WTC11 (cell line): ENCODE results near the gene CDCA4. TPM values are rescaled to one million over a fixed set of nuclear protein-coding genes. Genes with fewer than 3 reads are reported as not detected.

Experiments used
- ATAC-seq: fragments of 200-7000 bp; cut with Tn5 transposase; 2 replicates; pipeline ENCODE4 v1.10.0; 2021; ENCODE audit warnings: mild to moderate bottlenecking, moderate library complexity
- CTCF ChIA-PET: fragments of 300-600 bp; sonication (Branson Sonifier 250); formaldehyde crosslinking; loops from one replicate; lab custom pipeline; 2021; ENCODE audit warnings: antibody characterized with exemption; lab: Charles Lee
- POLR2A ChIA-PET: fragments of 350-600 bp; sonication (Branson Sonifier 250); formaldehyde crosslinking; loops from one replicate; lab custom pipeline; 2021; ENCODE audit warnings: antibody characterized with exemption; lab: Charles Lee
- DNase-seq: peaks from one replicate; pipeline ENCODE4 v3.0.0; 2021; ENCODE audit warnings: low spot score
- H3K27ac Mint-ChIP-seq: 2 replicates; pipeline ENCODE4 v1.8.0; 2021; ENCODE audit warnings: mixed read lengths
- H3K27me3 Mint-ChIP-seq: 2 replicates; pipeline ENCODE4 v1.8.0; 2021; ENCODE audit warnings: low read depth, mild to moderate bottlenecking, moderate library complexity, mixed read lengths
- H3K36me3 Mint-ChIP-seq: 2 replicates; pipeline ENCODE4 v1.8.0; 2021; ENCODE audit warnings: mixed read lengths
- H3K4me1 Mint-ChIP-seq: 2 replicates; pipeline ENCODE4 v1.8.0; 2022; ENCODE audit warnings: mixed read lengths
- H3K4me3 Mint-ChIP-seq: 2 replicates; pipeline ENCODE4 v1.8.0; 2021; ENCODE audit warnings: mild to moderate bottlenecking, moderate library complexity, mixed read lengths
- H3K9me3 Mint-ChIP-seq: 2 replicates; pipeline ENCODE4 v1.8.0; 2021; ENCODE audit warnings: mixed read lengths
- AFF4 ChIP-seq: sonication (generic); formaldehyde crosslinking; IDR thresholded peaks from 2 replicates; pipeline ENCODE4 v1.8.1; 2023; ENCODE audit warnings: mild to moderate bottlenecking, missing genetic modification reagents, borderline replicate concordance
- ATF1 ChIP-seq: sonication (generic); formaldehyde crosslinking; IDR thresholded peaks from 2 replicates; pipeline ENCODE4 v1.8.1; 2023; ENCODE audit warnings: mild to moderate bottlenecking, moderate library complexity, missing genetic modification reagents
- CREM ChIP-seq: sonication (generic); formaldehyde crosslinking; IDR thresholded peaks from 2 replicates; pipeline ENCODE4 v1.8.1; 2022; ENCODE audit warnings: mild to moderate bottlenecking, missing genetic modification reagents, moderate library complexity
- FOXJ3 ChIP-seq: sonication (generic); formaldehyde crosslinking; IDR thresholded peaks from 2 replicates; pipeline ENCODE4 v1.9.0; 2021; ENCODE audit warnings: missing genetic modification reagents, mild to moderate bottlenecking, borderline replicate concordance
- GTF2I ChIP-seq: fragments of 250-450 bp; sonication (Bioruptor Pico); conservative IDR thresholded peaks from 2 replicates; pipeline ENCODE4 v1.4.0; 2021; ENCODE audit warnings: mild to moderate bottlenecking
- HMGXB4 ChIP-seq: sonication (generic); formaldehyde crosslinking; IDR thresholded peaks from 2 replicates; pipeline ENCODE4 v1.8.1; 2023; ENCODE audit warnings: mild to moderate bottlenecking, moderate library complexity, missing genetic modification reagents
- KAT7 ChIP-seq: sonication (generic); formaldehyde crosslinking; IDR thresholded peaks from 2 replicates; pipeline ENCODE4 v1.8.1; 2023; ENCODE audit warnings: missing genetic modification reagents, mild to moderate bottlenecking, borderline replicate concordance
- NFATC4 ChIP-seq: fragments of 250-450 bp; sonication (Bioruptor Pico); IDR thresholded peaks from 2 replicates; pipeline ENCODE4 v1.9.0; 2021; ENCODE audit warnings: mild to moderate bottlenecking
- NFYB ChIP-seq: sonication (generic); formaldehyde crosslinking; conservative IDR thresholded peaks from 2 replicates; pipeline ENCODE4 v1.8.0; 2022; ENCODE audit warnings: low read depth, missing genetic modification reagents
- NR1H2 ChIP-seq: sonication (generic); formaldehyde crosslinking; IDR thresholded peaks from 2 replicates; pipeline ENCODE4 v1.9.0; 2021; ENCODE audit warnings: mild to moderate bottlenecking, moderate library complexity, missing genetic modification reagents
- NR3C1 ChIP-seq: sonication (generic); formaldehyde crosslinking; conservative IDR thresholded peaks from 2 replicates; pipeline ENCODE4 v1.8.1; 2023; ENCODE audit warnings: low read depth, mild to moderate bottlenecking, missing genetic modification reagents
- RORB ChIP-seq: fragments of 250-450 bp; sonication (Bioruptor Pico); IDR thresholded peaks from 2 replicates; pipeline ENCODE4 v1.9.0; 2021; ENCODE audit warnings: mild to moderate bottlenecking
- TCF7 ChIP-seq: sonication (generic); formaldehyde crosslinking; IDR thresholded peaks from 2 replicates; pipeline ENCODE4 v1.8.0; 2022; ENCODE audit warnings: mild to moderate bottlenecking, low read depth, missing genetic modification reagents, moderate library complexity
- ZBTB43 ChIP-seq: sonication (generic); formaldehyde crosslinking; IDR thresholded peaks from 2 replicates; pipeline ENCODE4 v1.8.1; 2023; ENCODE audit warnings: mild to moderate bottlenecking, missing genetic modification reagents
- ZNF232 ChIP-seq: sonication (generic); formaldehyde crosslinking; IDR thresholded peaks from 2 replicates; pipeline ENCODE4 v1.8.0; 2022; ENCODE audit warnings: mild to moderate bottlenecking, missing genetic modification reagents
- total RNA-seq: library from RNA; stranded (reverse); gene quantifications from 3 replicates; pipeline ENCODE4 v1.2.3, GENCODE V29; 2021
- TF ChIP-seq, protein P1 (sequence below): sonication (generic); formaldehyde crosslinking; IDR thresholded peaks from 2 replicates; pipeline ENCODE4 v1.8.0; 2023; ENCODE audit warnings: mild to moderate bottlenecking, missing genetic modification reagents
- TF ChIP-seq, protein P2 (sequence below): sonication (generic); formaldehyde crosslinking; IDR thresholded peaks from 2 replicates; pipeline ENCODE4 v1.8.0; 2022; ENCODE audit warnings: mild to moderate bottlenecking, missing genetic modification reagents
- TF ChIP-seq, protein P3 (sequence below): fragments of 250-450 bp; sonication (Bioruptor Pico); IDR thresholded peaks from 2 replicates; pipeline ENCODE4 v1.9.0; 2021; ENCODE audit warnings: mild to moderate bottlenecking, borderline replicate concordance

CDCA4 gene
- total RNA-seq, 1 experiment from 2014 or later = 63.3 TPM

GRCh38 chr14:104989236-104989950, 31.5 kb downstream of the CDCA4 start:
- peaks cover 2% of the 10 kb centered on the region for H3K27me3 Mint-ChIP-seq
- H3K4me3 Mint-ChIP-seq = no peak overlapping the region
- ChIA-PET CTCF (interaction anchor here (1.2 kb wide), 1 partner anchor 14 kb away, joined by 4 read pairs; no protein-coding TSS in a partner anchor), POLR2A (no interaction called here)
- TF ChIP-seq TCF7 (CRISPR knock-in tag) = no peak
- TF ChIP-seq HMGXB4 (CRISPR knock-in tag) = no peak
- TF ChIP-seq KAT7 (CRISPR knock-in tag) = no peak
- TF ChIP-seq CREM (CRISPR knock-in tag) = no peak
- TF ChIP-seq, protein P1, sequence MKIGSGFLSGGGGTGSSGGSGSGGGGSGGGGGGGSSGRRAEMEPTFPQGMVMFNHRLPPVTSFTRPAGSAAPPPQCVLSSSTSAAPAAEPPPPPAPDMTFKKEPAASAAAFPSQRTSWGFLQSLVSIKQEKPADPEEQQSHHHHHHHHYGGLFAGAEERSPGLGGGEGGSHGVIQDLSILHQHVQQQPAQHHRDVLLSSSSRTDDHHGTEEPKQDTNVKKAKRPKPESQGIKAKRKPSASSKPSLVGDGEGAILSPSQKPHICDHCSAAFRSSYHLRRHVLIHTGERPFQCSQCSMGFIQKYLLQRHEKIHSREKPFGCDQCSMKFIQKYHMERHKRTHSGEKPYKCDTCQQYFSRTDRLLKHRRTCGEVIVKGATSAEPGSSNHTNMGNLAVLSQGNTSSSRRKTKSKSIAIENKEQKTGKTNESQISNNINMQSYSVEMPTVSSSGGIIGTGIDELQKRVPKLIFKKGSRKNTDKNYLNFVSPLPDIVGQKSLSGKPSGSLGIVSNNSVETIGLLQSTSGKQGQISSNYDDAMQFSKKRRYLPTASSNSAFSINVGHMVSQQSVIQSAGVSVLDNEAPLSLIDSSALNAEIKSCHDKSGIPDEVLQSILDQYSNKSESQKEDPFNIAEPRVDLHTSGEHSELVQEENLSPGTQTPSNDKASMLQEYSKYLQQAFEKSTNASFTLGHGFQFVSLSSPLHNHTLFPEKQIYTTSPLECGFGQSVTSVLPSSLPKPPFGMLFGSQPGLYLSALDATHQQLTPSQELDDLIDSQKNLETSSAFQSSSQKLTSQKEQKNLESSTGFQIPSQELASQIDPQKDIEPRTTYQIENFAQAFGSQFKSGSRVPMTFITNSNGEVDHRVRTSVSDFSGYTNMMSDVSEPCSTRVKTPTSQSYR (CRISPR knock-in tag) = no peak
- TF ChIP-seq, protein P2, sequence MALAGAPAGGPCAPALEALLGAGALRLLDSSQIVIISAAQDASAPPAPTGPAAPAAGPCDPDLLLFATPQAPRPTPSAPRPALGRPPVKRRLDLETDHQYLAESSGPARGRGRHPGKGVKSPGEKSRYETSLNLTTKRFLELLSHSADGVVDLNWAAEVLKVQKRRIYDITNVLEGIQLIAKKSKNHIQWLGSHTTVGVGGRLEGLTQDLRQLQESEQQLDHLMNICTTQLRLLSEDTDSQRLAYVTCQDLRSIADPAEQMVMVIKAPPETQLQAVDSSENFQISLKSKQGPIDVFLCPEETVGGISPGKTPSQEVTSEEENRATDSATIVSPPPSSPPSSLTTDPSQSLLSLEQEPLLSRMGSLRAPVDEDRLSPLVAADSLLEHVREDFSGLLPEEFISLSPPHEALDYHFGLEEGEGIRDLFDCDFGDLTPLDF (CRISPR knock-in tag) = no peak
- no peak for TF ChIP-seq FOXJ3 (CRISPR knock-in tag)
- TF ChIP-seq ZBTB43 (CRISPR knock-in tag) = no peak
- TF ChIP-seq NR1H2 (CRISPR knock-in tag) = no peak
- TF ChIP-seq RORB (CRISPR knock-in tag) = no peak
- no peak for TF ChIP-seq NFATC4 (CRISPR knock-in tag)
- TF ChIP-seq NR3C1 (CRISPR knock-in tag) = no peak
- TF ChIP-seq GTF2I = no peak
- TF ChIP-seq AFF4 (CRISPR knock-in tag) = no peak
- no peak for TF ChIP-seq ZNF232
- TF ChIP-seq, protein P3, sequence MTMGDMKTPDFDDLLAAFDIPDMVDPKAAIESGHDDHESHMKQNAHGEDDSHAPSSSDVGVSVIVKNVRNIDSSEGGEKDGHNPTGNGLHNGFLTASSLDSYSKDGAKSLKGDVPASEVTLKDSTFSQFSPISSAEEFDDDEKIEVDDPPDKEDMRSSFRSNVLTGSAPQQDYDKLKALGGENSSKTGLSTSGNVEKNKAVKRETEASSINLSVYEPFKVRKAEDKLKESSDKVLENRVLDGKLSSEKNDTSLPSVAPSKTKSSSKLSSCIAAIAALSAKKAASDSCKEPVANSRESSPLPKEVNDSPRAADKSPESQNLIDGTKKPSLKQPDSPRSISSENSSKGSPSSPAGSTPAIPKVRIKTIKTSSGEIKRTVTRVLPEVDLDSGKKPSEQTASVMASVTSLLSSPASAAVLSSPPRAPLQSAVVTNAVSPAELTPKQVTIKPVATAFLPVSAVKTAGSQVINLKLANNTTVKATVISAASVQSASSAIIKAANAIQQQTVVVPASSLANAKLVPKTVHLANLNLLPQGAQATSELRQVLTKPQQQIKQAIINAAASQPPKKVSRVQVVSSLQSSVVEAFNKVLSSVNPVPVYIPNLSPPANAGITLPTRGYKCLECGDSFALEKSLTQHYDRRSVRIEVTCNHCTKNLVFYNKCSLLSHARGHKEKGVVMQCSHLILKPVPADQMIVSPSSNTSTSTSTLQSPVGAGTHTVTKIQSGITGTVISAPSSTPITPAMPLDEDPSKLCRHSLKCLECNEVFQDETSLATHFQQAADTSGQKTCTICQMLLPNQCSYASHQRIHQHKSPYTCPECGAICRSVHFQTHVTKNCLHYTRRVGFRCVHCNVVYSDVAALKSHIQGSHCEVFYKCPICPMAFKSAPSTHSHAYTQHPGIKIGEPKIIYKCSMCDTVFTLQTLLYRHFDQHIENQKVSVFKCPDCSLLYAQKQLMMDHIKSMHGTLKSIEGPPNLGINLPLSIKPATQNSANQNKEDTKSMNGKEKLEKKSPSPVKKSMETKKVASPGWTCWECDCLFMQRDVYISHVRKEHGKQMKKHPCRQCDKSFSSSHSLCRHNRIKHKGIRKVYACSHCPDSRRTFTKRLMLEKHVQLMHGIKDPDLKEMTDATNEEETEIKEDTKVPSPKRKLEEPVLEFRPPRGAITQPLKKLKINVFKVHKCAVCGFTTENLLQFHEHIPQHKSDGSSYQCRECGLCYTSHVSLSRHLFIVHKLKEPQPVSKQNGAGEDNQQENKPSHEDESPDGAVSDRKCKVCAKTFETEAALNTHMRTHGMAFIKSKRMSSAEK (CRISPR knock-in tag) = no peak
- TF ChIP-seq NFYB = no peak
- no peak for TF ChIP-seq ATF1 (CRISPR knock-in tag)
- no peaks in the 10 kb centered on the region for H3K9me3 Mint-ChIP-seq
- ATAC-seq (no peak), DNase-seq (no peak)
- H3K27ac Mint-ChIP-seq = no peak overlapping the region
- H3K4me1 Mint-ChIP-seq = no peaks in the 10 kb centered on the region
- H3K36me3 Mint-ChIP-seq = no peaks in the 10 kb centered on the region
